Measurements from ENCODE around the gene MSRB3.

Gene MSRB3

GRCh38 chr12:65497660-65498059, 219.2 kb downstream of the MSRB3 start:
- no peak for ATAC-seq
- no peak for DNase-seq

- ATAC-seq (no peak), DNase-seq (no peak)
Measured at GRCh38 chr12:65499167-65499566, 220.7 kb downstream of the MSRB3 start.

DNA sequence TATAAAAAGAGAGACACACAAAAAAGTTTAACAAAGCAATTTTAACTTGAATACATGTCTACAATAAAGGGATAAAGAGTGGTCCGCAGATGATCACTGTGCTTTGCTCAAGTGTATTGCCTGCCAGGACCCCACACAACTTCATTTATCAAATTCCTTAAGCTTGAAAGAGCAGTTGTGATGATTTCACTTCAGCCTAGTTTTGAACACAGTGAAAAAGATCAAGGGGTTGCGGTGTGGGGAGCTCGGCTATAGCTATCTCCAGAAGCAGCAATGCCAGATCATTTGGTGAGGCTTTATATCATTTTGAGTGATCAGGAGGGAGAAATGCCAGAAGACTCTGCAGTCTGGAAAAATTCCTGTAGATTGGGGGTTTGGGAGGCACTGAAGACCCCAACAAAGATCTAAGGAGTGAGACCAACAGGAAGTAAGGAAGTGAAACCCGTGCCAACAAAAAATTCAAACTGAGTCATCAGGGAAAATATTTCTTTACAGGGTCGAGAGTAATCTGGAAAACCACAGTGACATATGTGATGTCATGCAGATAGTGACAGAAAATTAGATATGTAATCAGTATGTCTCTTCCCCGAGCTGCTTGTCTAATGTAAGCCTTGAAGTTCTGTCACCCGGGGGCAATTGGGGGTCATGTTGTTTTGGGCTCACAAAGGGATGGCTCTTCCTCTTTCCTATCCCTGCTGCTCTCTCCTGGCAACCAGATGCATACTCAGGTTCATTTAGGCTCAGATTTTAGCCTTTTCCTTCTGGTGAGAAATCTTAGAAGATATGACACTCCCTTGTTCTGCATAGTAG, 221.8 kb downstream of the MSRB3 start:
- DNase-seq (no peak), ATAC-seq (no peak)

DNA sequence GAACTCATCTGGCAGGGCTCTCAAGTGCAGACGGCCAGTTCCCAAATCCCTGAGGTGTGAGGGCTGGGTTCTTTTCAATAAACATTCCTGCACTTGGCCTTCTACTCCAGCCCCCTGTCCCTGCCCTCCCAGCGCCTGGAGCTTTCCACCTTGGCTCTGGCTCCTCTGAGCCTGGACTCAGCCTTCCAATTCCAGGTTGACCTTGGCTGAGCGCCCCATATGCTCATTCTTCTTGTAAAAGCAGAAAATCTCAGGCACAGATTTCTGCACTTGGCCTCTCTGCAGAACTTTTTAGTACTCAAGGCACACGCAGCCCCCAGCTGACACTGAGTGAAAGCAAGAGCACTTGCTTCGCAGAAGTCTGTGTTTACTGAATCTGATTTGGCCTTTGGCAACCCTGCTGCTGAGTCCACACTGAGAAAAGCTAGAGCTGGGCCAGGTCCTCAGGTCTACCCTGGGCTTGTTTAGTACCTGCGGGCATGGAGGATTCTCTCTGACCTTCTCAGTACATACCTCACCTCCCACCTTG, 222.7 kb downstream of the MSRB3 start:
- ATAC-seq (no peak), DNase-seq (no peak)

DNA sequence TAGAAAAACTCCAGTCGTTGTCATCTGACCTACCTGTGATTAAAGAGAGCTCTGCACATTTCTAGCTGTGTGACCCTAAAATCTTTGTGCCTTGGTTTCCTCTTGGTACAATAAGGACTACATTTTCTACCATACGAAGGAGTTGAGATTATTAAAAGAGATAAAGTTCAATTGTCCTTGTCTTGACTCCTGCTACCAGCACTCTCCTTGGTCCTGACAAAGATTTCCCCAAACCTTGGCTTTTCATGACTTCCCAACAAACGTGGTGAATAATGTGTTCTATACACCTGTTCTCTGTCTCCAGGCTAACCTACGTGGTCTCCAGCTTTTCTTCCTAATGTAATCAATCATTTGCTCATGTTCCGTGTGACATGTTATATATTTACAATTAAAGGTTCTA, 223.5 kb downstream of the MSRB3 start:
- no peak for ATAC-seq

GRCh38 chr12:65504417-65504816, 225.9 kb downstream of the MSRB3 start:
- no peak for ATAC-seq
- no peak for DNase-seq

More for the DNA sequence above, 223.5 kb downstream of the MSRB3 start:
- DNase-seq = no peak

DNA sequence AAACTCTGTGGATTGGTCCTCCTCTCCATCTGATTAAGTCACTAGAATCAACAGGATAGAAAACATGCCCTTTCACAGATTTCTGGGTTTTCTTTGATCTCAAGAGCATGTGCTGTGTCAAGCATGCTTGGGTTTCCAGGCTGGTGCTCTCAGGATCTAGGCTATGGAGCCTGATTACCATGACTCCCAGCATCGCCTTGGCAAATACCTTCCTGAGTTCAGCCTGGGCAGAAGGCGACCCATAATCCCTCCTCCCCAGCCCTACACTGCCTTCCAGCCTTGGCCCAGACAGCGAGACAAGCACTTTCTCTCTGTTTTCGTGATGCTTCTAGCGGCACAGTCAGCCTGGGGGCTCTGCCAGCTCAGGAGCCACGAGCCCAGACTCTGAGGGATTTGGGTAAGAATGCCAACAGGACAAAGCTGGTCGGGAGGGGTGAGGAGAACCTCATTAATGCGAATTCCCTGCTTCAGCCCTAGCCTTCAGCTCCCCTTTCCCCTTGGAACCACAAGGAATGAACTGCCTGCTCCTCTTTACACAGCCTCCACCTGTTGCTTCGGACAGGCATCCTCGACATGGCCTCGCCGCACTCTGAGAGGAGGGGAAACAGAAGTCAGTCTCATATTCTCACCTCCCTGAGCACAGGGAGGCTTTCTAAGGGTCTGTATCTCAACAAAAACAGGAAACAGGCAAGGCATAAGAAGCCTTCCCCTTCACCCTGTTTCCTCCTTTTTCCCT, 227.1 kb downstream of the MSRB3 start:
- no peak for ATAC-seq
- no peak for DNase-seq

GRCh38 chr12:65508276-65509035, 230.0 kb downstream of the MSRB3 start:
- ATAC-seq (no peak), DNase-seq (no peak)

- ATAC-seq (no peak), DNase-seq (no peak)
Measured at GRCh38 chr12:65510007-65510406, 231.5 kb downstream of the MSRB3 start.

GRCh38 chr12:65510584-65511050, 232.1 kb downstream of the MSRB3 start:
- ATAC-seq (no peak), DNase-seq (no peak)

- DNase-seq (no peak), ATAC-seq (no peak)
Measured at GRCh38 chr12:65511134-65511834, 232.8 kb downstream of the MSRB3 start.

GRCh38 chr12:65511912-65512311, 233.4 kb downstream of the MSRB3 start:
- DNase-seq = no peak
- ATAC-seq = no peak

All from stimulated activated naive CD8-positive, alpha-beta T cell treated with anti-CD3 and anti-CD28 coated beads, Interleukin-15, Interleukin-2, amounts not matched to agents 100 U/mL and 50 U/mL, for 24 hours (primary cell).